Left ventricle myocardium inferior (tissue), 1 donor: ENCODE results near the gene RCBTB2. TPM values are rescaled to one million over a fixed set of nuclear protein-coding genes. Genes with fewer than 3 reads are reported as not detected.

Experiments used
- DNase-seq: peaks from one replicate; pipeline ENCODE4 v3.0.0-alpha.2; 2020
- H3K27ac ChIP-seq: fragments of 200-600 bp; replicated peaks from 2 replicates; pipeline ENCODE4 v1.8.0; 2021
- H3K27me3 ChIP-seq: fragments of 200-600 bp; 2 replicates; pipeline ENCODE4 v1.8.0; 2021; ENCODE audit warnings: low read depth
- H3K36me3 ChIP-seq: fragments of 200-600 bp; 2 replicates; pipeline ENCODE4 v1.8.0; 2021
- H3K4me1 ChIP-seq: fragments of 200-600 bp; 2 replicates; pipeline ENCODE4 v1.8.0; 2021
- H3K4me3 ChIP-seq: fragments of 200-600 bp; 2 replicates; pipeline ENCODE4 v1.8.0; 2021; ENCODE audit warnings: mild to moderate bottlenecking, moderate library complexity
- H3K9me3 ChIP-seq: fragments of 200-600 bp; replicated peaks from 2 replicates; pipeline ENCODE4 v1.8.0; 2021
- intact Hi-C: fragments of 100-400 bp; cut with micrococcal nuclease; formaldehyde crosslinking; loops from one replicate; pipeline ENCODE4 v1.11.0; 2022
- total RNA-seq: library from RNA; stranded (reverse); fragmentation: NEBNext Ultra II Directional; extraction: Animal tissue kit (Norgen Biotek cat#: 25700); gene quantifications from one replicate; pipeline ENCODE4 v1.2.1, GENCODE V29; 2021
- TF ChIP-seq, protein P1 (sequence below): fragments of 200-600 bp; IDR thresholded peaks from 2 replicates; pipeline ENCODE4 v1.8.0; 2021; ENCODE audit warnings: antibody characterized with exemption, mild to moderate bottlenecking, borderline replicate concordance
- donor health status: DM: no; HTN: yes; CAD: no; lungs with severe emphysema.

Gene RCBTB2
- total RNA-seq, 1 donor from 2014 or later: 14.8 TPM

DNA sequence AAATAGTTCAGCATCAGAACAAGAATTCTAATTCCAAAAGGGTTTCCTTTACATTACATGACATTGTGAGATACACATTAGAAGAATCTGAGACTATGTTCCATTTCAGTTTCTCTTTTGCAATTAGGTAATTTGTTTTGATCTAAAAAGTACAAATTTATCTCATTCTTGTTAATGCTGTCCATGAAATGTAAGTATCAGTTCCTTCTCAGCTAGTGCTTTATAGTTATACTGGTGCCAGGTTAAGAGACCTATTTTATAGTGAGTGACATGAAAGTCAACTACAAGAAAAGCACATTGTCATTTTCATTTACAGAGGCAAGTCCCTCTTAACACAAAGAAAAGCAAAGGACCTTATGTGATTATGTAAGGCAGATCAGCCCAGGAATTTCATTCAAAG, 43.9 kb downstream of the RCBTB2 start:
- peaks cover 29% of the 10 kb centered on the region for H3K36me3 ChIP-seq

DNA sequence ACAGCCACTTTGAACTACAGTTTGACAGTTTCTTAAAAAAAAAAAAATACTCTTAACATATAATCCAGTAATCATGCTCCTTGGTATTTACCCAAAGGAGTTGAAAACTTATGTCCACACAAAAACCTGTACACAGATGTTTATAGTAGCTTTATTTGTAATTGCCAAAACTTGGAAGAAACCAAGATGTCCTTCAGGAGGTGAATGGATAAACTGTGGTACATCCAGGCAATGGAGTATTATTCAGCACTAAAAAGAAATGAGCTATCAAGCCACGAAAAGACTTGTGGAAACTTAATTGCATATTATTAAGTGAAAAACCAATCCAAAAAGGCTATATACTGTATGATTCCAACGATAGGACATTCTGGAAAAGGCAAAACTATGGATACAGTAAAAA, 44.9 kb downstream of the RCBTB2 start:
- intact Hi-C loops: loop anchor here (10.0 kb wide), 1 partner anchor 73 kb away; the partner anchor contains the start of gene LPAR6
- no peak for DNase-seq
- no peak overlapping the region for H3K27ac ChIP-seq
- TF ChIP-seq, protein P1, sequence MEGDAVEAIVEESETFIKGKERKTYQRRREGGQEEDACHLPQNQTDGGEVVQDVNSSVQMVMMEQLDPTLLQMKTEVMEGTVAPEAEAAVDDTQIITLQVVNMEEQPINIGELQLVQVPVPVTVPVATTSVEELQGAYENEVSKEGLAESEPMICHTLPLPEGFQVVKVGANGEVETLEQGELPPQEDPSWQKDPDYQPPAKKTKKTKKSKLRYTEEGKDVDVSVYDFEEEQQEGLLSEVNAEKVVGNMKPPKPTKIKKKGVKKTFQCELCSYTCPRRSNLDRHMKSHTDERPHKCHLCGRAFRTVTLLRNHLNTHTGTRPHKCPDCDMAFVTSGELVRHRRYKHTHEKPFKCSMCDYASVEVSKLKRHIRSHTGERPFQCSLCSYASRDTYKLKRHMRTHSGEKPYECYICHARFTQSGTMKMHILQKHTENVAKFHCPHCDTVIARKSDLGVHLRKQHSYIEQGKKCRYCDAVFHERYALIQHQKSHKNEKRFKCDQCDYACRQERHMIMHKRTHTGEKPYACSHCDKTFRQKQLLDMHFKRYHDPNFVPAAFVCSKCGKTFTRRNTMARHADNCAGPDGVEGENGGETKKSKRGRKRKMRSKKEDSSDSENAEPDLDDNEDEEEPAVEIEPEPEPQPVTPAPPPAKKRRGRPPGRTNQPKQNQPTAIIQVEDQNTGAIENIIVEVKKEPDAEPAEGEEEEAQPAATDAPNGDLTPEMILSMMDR: no peak
- H3K4me3 ChIP-seq: no peak overlapping the region
- peaks cover 6% of the 10 kb centered on the region for H3K9me3 ChIP-seq
- H3K36me3 ChIP-seq: peaks cover 30% of the 10 kb centered on the region
- peaks cover 18% of the 10 kb centered on the region for H3K4me1 ChIP-seq
- H3K27me3 ChIP-seq: no peaks in the 10 kb centered on the region

More for the DNA sequence above, 43.9 kb downstream of the RCBTB2 start:
- peaks cover 25% of the 10 kb centered on the region for H3K4me1 ChIP-seq
- H3K27ac ChIP-seq: peak overlapping the region; percentile 20
- intact Hi-C loops: loop anchor here (10.0 kb wide), 1 partner anchor 74 kb away; the partner anchor contains the start of gene LPAR6
- H3K4me3 ChIP-seq: no peak overlapping the region
- peaks cover 6% of the 10 kb centered on the region for H3K9me3 ChIP-seq
- H3K27me3 ChIP-seq: no peaks in the 10 kb centered on the region
- TF ChIP-seq, protein P1: no peak
- no peak for DNase-seq

DNA sequence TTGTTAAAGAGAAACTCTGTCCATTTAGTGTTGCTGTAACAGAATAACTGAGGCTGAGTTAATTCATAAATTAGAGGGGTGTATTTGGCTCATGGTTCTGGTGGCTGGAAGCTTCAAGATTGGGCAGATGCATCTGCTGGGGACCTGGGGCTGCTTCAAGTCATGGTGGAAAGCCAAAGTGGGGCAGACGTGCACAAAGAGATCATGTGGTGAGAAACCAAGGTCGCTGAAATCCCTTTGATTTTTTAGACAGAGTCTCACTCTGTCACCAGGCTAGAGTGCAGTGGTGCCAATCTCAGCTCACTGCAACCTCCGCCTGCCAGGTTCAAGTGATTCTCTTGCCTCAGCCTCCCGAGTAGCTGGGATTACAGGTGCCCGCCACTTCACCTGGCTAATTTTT, 46.0 kb downstream of the RCBTB2 start:
- Histone ChIP-seq H3K27ac (no peak overlapping the region), H3K9me3 (peaks cover 6% of the 10 kb centered on the region), H3K27me3 (no peaks in the 10 kb centered on the region), H3K4me3 (no peak overlapping the region), H3K4me1 (peaks cover 7% of the 10 kb centered on the region), H3K36me3 (peaks cover 35% of the 10 kb centered on the region)
- TF ChIP-seq, protein P1: no peak
- no peak for DNase-seq
- intact Hi-C loops: loop anchor here (10.0 kb wide), 1 partner anchor 72 kb away; the partner anchor contains the start of gene LPAR6

DNA sequence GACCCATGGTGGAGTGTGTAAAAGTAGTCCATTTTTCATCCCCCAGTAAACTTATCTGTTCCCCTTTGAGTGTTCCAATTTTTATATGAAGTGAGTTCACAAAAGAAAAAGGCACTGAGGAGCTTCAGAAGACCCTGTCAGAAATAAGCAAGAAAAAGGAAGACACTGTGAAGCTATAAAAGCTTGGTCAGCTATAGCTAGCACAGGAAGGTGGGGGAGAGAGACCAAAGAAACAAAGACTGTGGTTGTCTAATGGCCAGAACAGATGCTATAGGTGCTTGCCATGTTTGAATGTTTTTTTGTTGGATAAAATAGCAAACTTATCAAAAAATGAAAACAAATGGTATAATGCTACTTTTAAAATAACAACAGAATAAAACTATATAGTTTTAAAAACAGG, 46.5 kb downstream of the RCBTB2 start:
- H3K9me3 ChIP-seq: peaks cover 6% of the 10 kb centered on the region
- H3K4me1 ChIP-seq: peaks cover 2% of the 10 kb centered on the region
- no peak overlapping the region for H3K4me3 ChIP-seq
- TF ChIP-seq, protein P1: no peak
- no peaks in the 10 kb centered on the region for H3K27me3 ChIP-seq
- intact Hi-C loops: loop anchor here (10.0 kb wide), 1 partner anchor 72 kb away; the partner anchor contains the start of gene LPAR6
- no peak for DNase-seq
- H3K27ac ChIP-seq: no peak overlapping the region
- H3K36me3 ChIP-seq: peaks cover 39% of the 10 kb centered on the region

DNA sequence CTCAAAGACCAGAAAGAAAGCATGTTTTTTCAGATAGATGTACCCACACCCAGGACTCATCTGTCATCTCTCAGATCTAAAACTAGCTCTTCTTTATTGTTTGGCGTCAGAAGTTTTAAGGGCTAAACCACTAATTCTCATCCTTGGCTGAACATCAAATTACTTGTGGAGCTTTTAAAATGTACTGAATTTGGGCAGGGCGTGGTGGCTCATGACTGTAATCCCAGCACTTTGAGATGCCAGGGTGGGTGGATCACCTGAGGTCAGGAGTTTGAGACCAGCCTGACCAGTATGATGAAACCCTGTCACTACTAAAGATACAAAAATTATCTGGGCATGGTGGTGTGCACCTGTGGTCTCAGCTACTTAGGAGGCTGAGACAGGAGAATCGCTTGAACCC, 47.4 kb downstream of the RCBTB2 start:
- H3K27ac ChIP-seq: no peak overlapping the region
- intact Hi-C loops: loop anchor here (10.0 kb wide), 1 partner anchor 71 kb away; the partner anchor contains the start of gene LPAR6
- no peaks in the 10 kb centered on the region for H3K27me3 ChIP-seq
- TF ChIP-seq, protein P1: no peak
- peaks cover 39% of the 10 kb centered on the region for H3K36me3 ChIP-seq
- no peak for DNase-seq
- no peak overlapping the region for H3K4me3 ChIP-seq
- H3K4me1 ChIP-seq: no peaks in the 10 kb centered on the region
- peaks cover 6% of the 10 kb centered on the region for H3K9me3 ChIP-seq
